HL-60 (cell line): Measurements from ENCODE around the gene GNAT2.
A peak's percentile ranks its signal among the peaks of the same experiment; 100 is the strongest.

Experiments
- DNase-seq, 2 experiments: peaks; one replicate each; pipeline ENCODE4 v3.0.0-alpha.2; 2010 to 2020; ENCODE audit warnings: low read depth in 1 of 2, low spot score in 1 of 2
- H3K27ac ChIP-seq: fragments of 250-450 bp; sonication (Bioruptor Pico); replicated peaks from 2 replicates; pipeline ENCODE4 v1.5.1; 2020; ENCODE audit warnings: mild to moderate bottlenecking, moderate library complexity
- H3K27me3 ChIP-seq: fragments of 250-450 bp; sonication (Bioruptor Pico); 2 replicates; pipeline ENCODE4 v1.5.1; 2021; ENCODE audit warnings: mild to moderate bottlenecking, moderate library complexity; ENCODE audit not compliant: insufficient read depth, poor library complexity, severe bottlenecking
- H3K4me3 ChIP-seq: replicated peaks from 2 replicates; pipeline ENCODE4 v1.5.1; 2011; ENCODE audit warnings: mild to moderate bottlenecking, control low read depth, low read length; ENCODE audit not compliant: insufficient read depth
- CTCF ChIP-seq: IDR thresholded peaks from one replicate; pipeline ENCODE4 v1.5.1; 2011; ENCODE audit warnings: low read length, control low read depth, inconsistent platforms; ENCODE audit not compliant: insufficient read depth
- GABPA ChIP-seq: IDR thresholded peaks from 2 replicates; pipeline ENCODE4 v1.6.1; 2012; ENCODE audit warnings: low read depth
- POLR2AphosphoS5 ChIP-seq: IDR thresholded peaks from 2 replicates; pipeline ENCODE4 v1.6.1; 2012; ENCODE audit warnings: low read depth
- REST ChIP-seq: IDR thresholded peaks from 2 replicates; pipeline ENCODE4 v1.6.1; 2012; ENCODE audit warnings: low read depth; ENCODE audit not compliant: insufficient replicate concordance
- SPI1 ChIP-seq: IDR thresholded peaks from 2 replicates; pipeline ENCODE4 v1.6.1; 2012; ENCODE audit warnings: low read depth, mild to moderate bottlenecking, borderline replicate concordance

GNAT2 gene

GRCh38 chr1:109625601-109626560 is 6.5 kb upstream of the GNAT2 start:
- Histone ChIP-seq H3K27me3 (no peaks in the 10 kb centered on the region), H3K27ac (no peak overlapping the region), H3K4me3 (no peak overlapping the region)
- DNase-seq: no peak
- TF ChIP-seq POLR2AphosphoS5 (no peak), SPI1 (no peak), REST (no peak), GABPA (no peak), CTCF (no peak)

GRCh38 chr1:109625176-109625575 is 5.8 kb upstream of the GNAT2 start:
- DNase-seq: no peak
- Histone ChIP-seq H3K4me3 (no peak overlapping the region), H3K27ac (no peak overlapping the region), H3K27me3 (no peaks in the 10 kb centered on the region)
- no peak for TF ChIP-seq GABPA
- no peak for TF ChIP-seq SPI1
- no peak for TF ChIP-seq REST
- no peak for TF ChIP-seq CTCF
- no peak for TF ChIP-seq POLR2AphosphoS5

- no peak for TF ChIP-seq CTCF
- no peak for TF ChIP-seq POLR2AphosphoS5
- peak; percentile 93 for TF ChIP-seq SPI1
- TF ChIP-seq GABPA: no peak
- TF ChIP-seq REST: no peak
- Histone ChIP-seq H3K27ac (peak overlapping the region; percentile 90), H3K27me3 (no peaks in the 10 kb centered on the region), H3K4me3 (no peak overlapping the region)
- peak in 1 of 2 experiments; percentile 79 for DNase-seq
These were observed 5.0 kb upstream of the GNAT2 start for GRCh38 chr1:109624201-109625010.
